SK-N-DZ (cell line): ENCODE data around the gene CERK.
A peak's percentile ranks its signal among the peaks of the same experiment; 100 is the strongest.
"Not testable (repeated sequence)": the region's sequence is repeated elsewhere in the genome, so short reads cannot be mapped to it uniquely, and the experiment has no call there.

Experiments used
- DNase-seq: peaks from one replicate; pipeline ENCODE4 v3.0.0-alpha.2; 2015; ENCODE audit warnings: low spot score

CERK gene

GRCh38 chr22:46749682-46750529 lies 11.9 kb upstream of the CERK start:
- no peak for DNase-seq

GRCh38 chr22:46748908-46749675 lies 11.0 kb upstream of the CERK start:
- no peak for DNase-seq

- DNase-seq: no peak
These were observed 10.3 kb upstream of the CERK start for GRCh38 chr22:46748206-46748907.

GRCh38 chr22:46747646-46748045 lies 9.6 kb upstream of the CERK start:
- no peak for DNase-seq

GRCh38 chr22:46746620-46747019 lies 8.6 kb upstream of the CERK start:
- no peak for DNase-seq

- DNase-seq: no peak
These were observed 8.1 kb upstream of the CERK start for GRCh38 chr22:46746192-46746591.

GRCh38 chr22:46744581-46744980 lies 6.5 kb upstream of the CERK start:
- no peak for DNase-seq

GRCh38 chr22:46742576-46743221 lies 4.6 kb upstream of the CERK start:
- no peak for DNase-seq

GRCh38 chr22:46741974-46742519 lies 4.0 kb upstream of the CERK start:
- DNase-seq: no peak

- DNase-seq: no peak
These were observed 3.1 kb upstream of the CERK start for GRCh38 chr22:46740910-46741780.

GRCh38 chr22:46739094-46739870 lies 1.2 kb upstream of the CERK start:
- peak; percentile 52 for DNase-seq

- peak; percentile 61 for DNase-seq
These were observed 618 bp upstream of the CERK start for GRCh38 chr22:46738647-46739093.

- no peak for DNase-seq
These were observed 712 bp downstream of the CERK start for GRCh38 chr22:46737105-46737975.

GRCh38 chr22:46736705-46737104 lies 1.3 kb downstream of the CERK start:
- no peak for DNase-seq

- DNase-seq: no peak
These were observed 2.1 kb downstream of the CERK start for GRCh38 chr22:46735747-46736608.

- DNase-seq: no peak
These were observed 3.1 kb downstream of the CERK start for GRCh38 chr22:46734830-46735453.

- DNase-seq: not testable (repeated sequence)
These were observed 3.8 kb downstream of the CERK start for GRCh38 chr22:46734213-46734722.
